Measurements from ENCODE around the gene TMEM212.

Gene TMEM212

GRCh38 chr3:171862392-171862791 is 19.2 kb downstream of the TMEM212 start:
- DNase-seq, result no peak

- DNase-seq, result no peak
Measured at GRCh38 chr3:171862993-171863521, 19.9 kb downstream of the TMEM212 start.

- no peak for DNase-seq
Measured at GRCh38 chr3:171863920-171864319, 20.8 kb downstream of the TMEM212 start.

- no peak for DNase-seq
Measured at GRCh38 chr3:171865191-171865865, 22.2 kb downstream of the TMEM212 start.

GRCh38 chr3:171867981-171868380 is 24.8 kb downstream of the TMEM212 start:
- DNase-seq, result no peak

GRCh38 chr3:171871392-171872274 is 28.5 kb downstream of the TMEM212 start:
- no peak for DNase-seq

GRCh38 chr3:171873580-171873979 is 30.4 kb downstream of the TMEM212 start:
- DNase-seq, result no peak

GRCh38 chr3:171874251-171874681 is 31.1 kb downstream of the TMEM212 start:
- DNase-seq, result no peak

- no peak for DNase-seq
Measured at GRCh38 chr3:171874879-171875278, 31.7 kb downstream of the TMEM212 start.

GRCh38 chr3:171875923-171876412 is 32.8 kb downstream of the TMEM212 start:
- DNase-seq, result no peak

- no peak for DNase-seq
Measured at GRCh38 chr3:171876680-171877147, 33.6 kb downstream of the TMEM212 start.

- DNase-seq, result no peak
Measured at GRCh38 chr3:171878461-171879225, 35.5 kb downstream of the TMEM212 start.

GRCh38 chr3:171879472-171879871 is 36.3 kb downstream of the TMEM212 start:
- DNase-seq, result no peak

GRCh38 chr3:171880101-171880870 is 37.1 kb downstream of the TMEM212 start:
- no peak for DNase-seq

GRCh38 chr3:171881251-171881650 is 38.1 kb downstream of the TMEM212 start:
- DNase-seq, result no peak

- DNase-seq, result no peak
Measured at GRCh38 chr3:171883257-171883892, 40.2 kb downstream of the TMEM212 start.

- no peak for DNase-seq
Measured at GRCh38 chr3:171883893-171884279, 40.7 kb downstream of the TMEM212 start.

- DNase-seq, result no peak
Measured at GRCh38 chr3:171888466-171888865, 45.3 kb downstream of the TMEM212 start.

GRCh38 chr3:171890398-171890797 is 47.2 kb downstream of the TMEM212 start:
- no peak for DNase-seq

- DNase-seq, result no peak
Measured at GRCh38 chr3:171892457-171892856, 49.3 kb downstream of the TMEM212 start.

- DNase-seq, result no peak
Measured at GRCh38 chr3:171895291-171895690, 52.1 kb downstream of the TMEM212 start.
